Activated CD8-positive, alpha-beta T cell treated with anti-CD3 and anti-CD28 coated beads for 36 hours (primary cell): ENCODE results near the gene ANO9. TPM values are rescaled to one million over a fixed set of nuclear protein-coding genes. Genes with fewer than 3 reads are reported as not detected.

Experiments used
- ATAC-seq: fragments of 200-7000 bp; cut with Tn5 transposase; one replicate; pipeline ENCODE4 v1.10.0; 2021; ENCODE audit warnings: mild to moderate bottlenecking, moderate library complexity
- CTCF ChIA-PET: fragments of 350-600 bp; sonication (Branson Sonifier 250); formaldehyde crosslinking; loops from one replicate; lab custom pipeline; 2021; ENCODE audit warnings: antibody characterized with exemption; lab: Charles Lee
- POLR2A ChIA-PET: fragments of 350-600 bp; sonication (Branson Sonifier 250); formaldehyde crosslinking; loops from one replicate; lab custom pipeline; 2021; ENCODE audit warnings: antibody characterized with exemption; lab: Charles Lee
- DNase-seq: peaks from one replicate; pipeline ENCODE4 v3.0.0-alpha.2; 2020
- H3K27ac Mint-ChIP-seq: one replicate; pipeline ENCODE4 v1.8.0; 2021; ENCODE audit warnings: mild to moderate bottlenecking, mixed read lengths
- H3K27me3 Mint-ChIP-seq: one replicate; pipeline ENCODE4 v1.8.0; 2021; ENCODE audit warnings: mixed read lengths
- H3K36me3 Mint-ChIP-seq: one replicate; pipeline ENCODE4 v1.8.0; 2021; ENCODE audit warnings: low read depth, mixed read lengths
- H3K4me1 Mint-ChIP-seq: one replicate; pipeline ENCODE4 v1.8.0; 2021; ENCODE audit warnings: low read depth, mixed read lengths
- H3K4me3 Mint-ChIP-seq: one replicate; pipeline ENCODE4 v1.8.0; 2021; ENCODE audit warnings: mild to moderate bottlenecking, moderate library complexity, mixed read lengths
- H3K9me3 Mint-ChIP-seq: one replicate; pipeline ENCODE4 v1.8.0; 2021; ENCODE audit warnings: mixed read lengths
- intact Hi-C: fragments of 100-400 bp; cut with micrococcal nuclease; formaldehyde crosslinking; loops from one replicate; pipeline ENCODE4 v1.10.0; 2022
- total RNA-seq, 2 experiments: library from RNA; stranded (reverse); gene quantifications; one replicate each; pipeline ENCODE4 v1.2.3, GENCODE V29; 2021
- TF ChIP-seq, protein P1 (sequence below): fragments of 200-600 bp; IDR thresholded peaks from one replicate; pipeline ENCODE4 v1.8.0; 2022; ENCODE audit warnings: antibody characterized with exemption, mild to moderate bottlenecking

Gene ANO9
- total RNA-seq, 2 experiments from 2014 or later = 28.2 to 29.0 TPM

DNA sequence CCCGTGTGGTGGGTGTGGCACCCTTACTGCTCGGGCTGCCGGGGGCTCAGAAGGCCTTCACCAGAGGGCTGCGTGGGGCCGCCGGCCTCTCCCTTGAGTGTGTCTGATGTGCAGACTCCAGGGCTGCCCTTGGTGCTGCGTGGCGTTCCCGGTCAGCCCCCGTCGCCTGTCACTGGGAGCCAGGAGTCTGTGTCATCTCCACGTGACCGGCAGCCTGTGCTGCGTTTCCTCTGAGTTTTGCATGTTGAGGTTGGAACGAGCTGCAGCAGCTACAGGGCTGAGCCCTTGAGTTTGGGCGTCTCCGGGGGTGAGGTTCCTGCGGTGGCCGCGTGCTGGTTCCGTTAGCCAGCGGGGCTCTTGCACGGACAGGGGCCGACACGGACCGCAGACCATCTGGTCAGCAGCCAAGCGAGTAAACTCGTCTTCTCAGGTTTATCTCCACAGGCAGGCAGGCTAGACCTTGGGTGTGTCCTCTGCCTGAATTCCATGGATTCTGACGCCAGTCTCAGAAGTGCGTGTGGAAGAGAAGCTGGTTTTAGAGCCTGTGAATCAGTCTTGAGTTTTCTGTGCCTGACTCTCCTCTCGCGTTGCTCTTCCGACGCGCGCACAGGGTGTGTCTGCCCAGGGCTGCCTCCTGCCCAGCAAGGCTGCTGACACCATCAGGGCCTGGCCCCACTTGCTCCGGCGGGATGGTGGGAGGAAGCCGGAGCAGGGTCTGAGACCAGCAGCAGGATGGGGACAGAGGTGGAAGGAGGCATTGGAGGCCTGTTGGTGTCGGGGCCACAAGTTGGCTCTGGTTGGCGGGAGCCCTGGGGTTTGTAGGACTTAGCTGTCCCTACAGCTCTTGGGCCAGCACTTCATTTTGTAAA, 18.8 kb upstream of the ANO9 start:
- ChIA-PET POLR2A (interaction anchor here (1.3 kb wide), 1 partner anchor 10 kb away, joined by 4 read pairs; the partner anchor contains the start of gene PTDSS2), CTCF (no interaction called here)
- TF ChIP-seq, protein P1, sequence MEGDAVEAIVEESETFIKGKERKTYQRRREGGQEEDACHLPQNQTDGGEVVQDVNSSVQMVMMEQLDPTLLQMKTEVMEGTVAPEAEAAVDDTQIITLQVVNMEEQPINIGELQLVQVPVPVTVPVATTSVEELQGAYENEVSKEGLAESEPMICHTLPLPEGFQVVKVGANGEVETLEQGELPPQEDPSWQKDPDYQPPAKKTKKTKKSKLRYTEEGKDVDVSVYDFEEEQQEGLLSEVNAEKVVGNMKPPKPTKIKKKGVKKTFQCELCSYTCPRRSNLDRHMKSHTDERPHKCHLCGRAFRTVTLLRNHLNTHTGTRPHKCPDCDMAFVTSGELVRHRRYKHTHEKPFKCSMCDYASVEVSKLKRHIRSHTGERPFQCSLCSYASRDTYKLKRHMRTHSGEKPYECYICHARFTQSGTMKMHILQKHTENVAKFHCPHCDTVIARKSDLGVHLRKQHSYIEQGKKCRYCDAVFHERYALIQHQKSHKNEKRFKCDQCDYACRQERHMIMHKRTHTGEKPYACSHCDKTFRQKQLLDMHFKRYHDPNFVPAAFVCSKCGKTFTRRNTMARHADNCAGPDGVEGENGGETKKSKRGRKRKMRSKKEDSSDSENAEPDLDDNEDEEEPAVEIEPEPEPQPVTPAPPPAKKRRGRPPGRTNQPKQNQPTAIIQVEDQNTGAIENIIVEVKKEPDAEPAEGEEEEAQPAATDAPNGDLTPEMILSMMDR = no peak
- Mint-ChIP-seq H3K27ac (no peak overlapping the region), H3K4me1 (peaks cover 23% of the 10 kb centered on the region), H3K27me3 (no peaks in the 10 kb centered on the region), H3K9me3 (no peaks in the 10 kb centered on the region), H3K36me3 (peaks cover 18% of the 10 kb centered on the region), H3K4me3 (no peak overlapping the region)
- intact Hi-C loops = no loop called here
- DNase-seq = no peak
- ATAC-seq = no peak

DNA sequence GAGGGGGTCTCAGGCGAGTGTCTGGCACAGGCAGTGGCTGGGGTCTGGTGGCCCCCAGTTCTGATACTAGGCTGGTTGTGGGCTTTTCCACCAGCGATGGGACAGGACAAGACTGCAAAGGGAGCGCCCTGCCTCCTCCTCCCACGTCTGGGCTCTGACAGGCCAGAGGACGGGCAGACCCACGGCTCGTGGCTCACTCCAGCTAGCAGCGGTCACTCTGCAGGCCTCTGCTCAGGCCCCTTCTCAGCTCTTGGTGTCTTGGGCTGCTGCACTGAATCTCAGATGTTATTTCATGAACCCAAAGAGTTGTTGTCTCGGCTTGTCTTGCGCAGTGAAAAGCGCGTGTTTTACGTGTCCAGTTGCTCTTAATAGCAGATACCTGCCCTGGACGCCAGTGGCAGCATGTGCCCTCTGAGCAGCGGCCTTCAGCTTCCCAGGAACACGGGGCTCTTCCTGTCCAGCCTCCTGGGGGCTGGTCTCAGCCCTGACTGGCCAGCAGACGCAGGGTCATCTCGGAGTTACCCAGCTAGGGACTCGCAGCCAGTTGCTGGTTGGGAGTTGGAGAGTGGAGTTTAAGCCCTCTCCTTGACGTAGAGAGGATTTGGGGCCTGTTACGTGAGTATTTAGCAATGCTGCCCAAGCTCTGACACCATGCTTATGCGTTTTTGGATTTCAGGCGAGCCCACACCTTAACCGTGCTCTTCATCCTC, 17.9 kb upstream of the ANO9 start:
- intact Hi-C loops = no loop called here
- no peaks in the 10 kb centered on the region for H3K27me3 Mint-ChIP-seq
- DNase-seq = no peak
- peaks cover 28% of the 10 kb centered on the region for H3K4me1 Mint-ChIP-seq
- ATAC-seq = no peak
- H3K36me3 Mint-ChIP-seq = peaks cover 20% of the 10 kb centered on the region
- CTCF ChIA-PET = no interaction called here
- TF ChIP-seq, protein P1 = no peak
- no peak overlapping the region for H3K4me3 Mint-ChIP-seq
- POLR2A ChIA-PET = interaction anchor here (1.3 kb wide), 1 partner anchor 9 kb away, joined by 4 read pairs; the partner anchor contains the start of gene PTDSS2
- H3K27ac Mint-ChIP-seq = no peak overlapping the region
- H3K9me3 Mint-ChIP-seq = no peaks in the 10 kb centered on the region

DNA sequence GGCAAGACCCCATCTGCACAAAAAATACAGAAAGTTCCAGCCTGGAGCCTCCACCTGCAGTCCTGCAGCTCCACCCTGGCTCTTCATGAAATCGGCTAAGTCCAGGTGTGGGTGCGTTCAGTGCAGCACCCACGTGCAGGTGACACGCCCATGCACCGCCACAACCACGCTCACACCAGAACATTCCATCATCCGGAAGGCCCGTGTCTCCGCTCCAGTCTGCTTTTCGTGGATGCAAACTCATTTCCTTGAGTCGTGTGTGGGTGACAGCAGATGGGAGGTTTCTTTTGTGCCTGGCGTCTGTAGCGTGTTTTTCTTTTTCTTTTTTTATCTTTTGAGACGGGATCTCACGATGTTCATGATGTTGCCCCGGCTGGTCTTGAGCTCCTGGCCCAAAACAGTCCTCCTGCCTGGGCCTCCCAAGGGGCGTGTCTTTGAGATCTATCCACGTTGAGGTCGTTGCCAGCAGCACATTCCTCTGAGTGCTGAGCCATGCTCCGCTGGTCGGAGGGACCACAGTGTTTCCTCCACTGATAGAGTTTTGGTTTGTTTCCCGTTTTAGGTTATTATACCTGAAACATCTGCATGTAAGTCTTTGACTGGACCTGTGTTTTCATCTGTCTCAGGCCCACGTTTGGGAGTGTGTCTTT, 15.4 kb upstream of the ANO9 start:
- intact Hi-C loops = no loop called here

DNA sequence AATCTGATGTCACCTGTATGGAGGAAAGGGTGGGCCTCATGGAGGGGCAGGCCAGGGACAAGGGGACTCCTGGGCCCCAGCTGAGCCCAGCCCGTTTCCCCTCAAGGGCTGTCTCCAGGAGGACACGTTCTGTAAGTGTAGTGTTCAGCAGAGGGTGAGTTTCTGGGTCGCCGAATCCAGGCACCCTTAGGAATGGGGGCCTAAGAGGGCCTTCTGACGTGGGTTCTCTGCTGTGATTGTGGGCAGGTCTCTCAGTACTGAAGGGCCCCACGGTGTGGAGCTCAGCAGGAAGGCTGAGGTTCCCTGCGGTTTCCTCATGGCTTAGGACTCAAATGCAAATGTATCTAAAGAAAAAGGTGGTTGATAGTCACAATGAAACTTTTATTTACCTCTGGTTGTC, 14.7 kb upstream of the ANO9 start:
- Mint-ChIP-seq H3K4me1 (peaks cover 34% of the 10 kb centered on the region), H3K9me3 (no peaks in the 10 kb centered on the region), H3K27me3 (no peaks in the 10 kb centered on the region), H3K4me3 (no peak overlapping the region), H3K27ac (peak overlapping the region; percentile 82), H3K36me3 (peaks cover 27% of the 10 kb centered on the region)
- TF ChIP-seq, protein P1 = no peak
- ChIA-PET POLR2A (interaction anchor here (0.6 to 1.6 kb wide), 2 partner anchors 9 to 40 kb away, joined by 3 to 4 read pairs; no protein-coding TSS in a partner anchor), CTCF (interaction anchor here (0.8 to 1.8 kb wide), 4 partner anchors 8 to 62 kb away, joined by 3 to 12 read pairs (median 3); no protein-coding TSS in a partner anchor)
- peak; percentile 69 for DNase-seq
- intact Hi-C loops = no loop called here
- ATAC-seq = peak; percentile 88

More for the DNA sequence above, 15.4 kb upstream of the ANO9 start:
- peaks cover 27% of the 10 kb centered on the region for H3K36me3 Mint-ChIP-seq
- peak; percentile 29 for ATAC-seq
- ChIA-PET POLR2A (interaction anchor here (0.6 to 1.6 kb wide), 3 partner anchors 10 to 41 kb away, joined by 3 to 4 read pairs (median 4); no protein-coding TSS in a partner anchor), CTCF (interaction anchor here (0.9 to 1.8 kb wide), 3 partner anchors 9 to 61 kb away, joined by 3 to 12 read pairs (median 3); no protein-coding TSS in a partner anchor)
- H3K27me3 Mint-ChIP-seq = no peaks in the 10 kb centered on the region
- H3K9me3 Mint-ChIP-seq = no peaks in the 10 kb centered on the region
- peaks cover 31% of the 10 kb centered on the region for H3K4me1 Mint-ChIP-seq
- H3K27ac Mint-ChIP-seq = peak overlapping the region; percentile 82
- TF ChIP-seq, protein P1 = no peak
- H3K4me3 Mint-ChIP-seq = peak overlapping the region; percentile 15
- no peak for DNase-seq
